ENCODE results near the gene OR56A5. TPM values are rescaled to one million over a fixed set of nuclear protein-coding genes. Genes with fewer than 3 reads are reported as not detected.

Gene OR56A5
- total and polyA plus RNA-seq, 2 donors (not counting 1 experiment from before 2014, with no cell fraction given): not detected

GRCh38 chr11:5992150-5992549, 23.9 kb upstream of the OR56A5 start:
- Histone ChIP-seq H3K9me3 (ENCODE audit: control extremely low read depth in 1 of 3, control insufficient read depth in 2 of 3, insufficient read depth in 1 of 3, low read length in 2 of 3) (peaks cover 0 to 3% (median 0%) of the 10 kb centered on the region in 3 donors), H3K4me3 (ENCODE audit: control extremely low read depth in 1 of 5, extremely low read depth in 1 of 5, insufficient read depth in 1 of 5, low read depth in 2 of 5, low read length in 4 of 5) (no peak overlapping the region), H3K4me2 (replicated peaks; ENCODE audit: low read depth, low read length, poor library complexity, severe bottlenecking) (no peak overlapping the region), H3K9ac (ENCODE audit: low read length) (no peak overlapping the region), H3K36me3 (replicated peaks in 1 of 2; ENCODE audit: control extremely low read depth in 1 of 2, control insufficient read depth in 1 of 2, extremely low read depth in 1 of 2, insufficient read depth in 2 of 2, low read length in 1 of 2) (no peaks in the 10 kb centered on the region), H3K4me1 (ENCODE audit: control insufficient read depth in 2 of 2, insufficient read depth in 2 of 2, low read length in 2 of 2) (no peaks in the 10 kb centered on the region), H3K27ac (ENCODE audit: low read length in 2 of 2) (no peak overlapping the region), H2AFZ (ENCODE audit: insufficient read depth, low read depth, low read length, poor library complexity, severe bottlenecking) (no peak overlapping the region), H3K79me2 (ENCODE audit: control insufficient read depth, insufficient read depth, low read length) (no peaks in the 10 kb centered on the region), H3K27me3 (replicated peaks in 1 of 4; ENCODE audit: control extremely low read depth in 1 of 4, control insufficient read depth in 3 of 4, insufficient read depth in 4 of 4, low read length in 3 of 4) (no peaks in the 10 kb centered on the region), H4K20me1 (ENCODE audit: control insufficient read depth, insufficient read depth, low read length, poor library complexity, severe bottlenecking) (no peaks in the 10 kb centered on the region)
- intact Hi-C loops (cut with micrococcal nuclease): no loop called here
- 81% methylated on average over 3 of the region's 3 CpGs for WGBS (ENCODE audit: insufficient coverage)
- Mint-ChIP-seq H3K4me1 (no peaks in the 10 kb centered on the region), H3K27me3 (peaks cover 15% of the 10 kb centered on the region), H3K27ac (no peak overlapping the region), H3K9me3 (ENCODE audit: insufficient read depth) (no peaks in the 10 kb centered on the region), H3K4me3 (no peak overlapping the region)
- no peak for TF ChIP-seq EZH2 (IDR thresholded peaks at IDR 0.05; ENCODE audit: borderline replicate concordance, insufficient read depth, low read depth, low read length, poor library complexity, severe bottlenecking)
- TF ChIP-seq CTCF (IDR thresholded peaks at IDR 0.05): no peak
- ChIA-PET CTCF (interaction anchor here (2.2 kb wide), 1 partner anchor 361 kb away, joined by 8 read pairs; no protein-coding TSS in a partner anchor), POLR2A (no interaction called here)
- ATAC-seq (ENCODE audit: low read depth): no peak
- no peak for DNase-seq

GRCh38 chr11:5989203-5989602, 20.9 kb upstream of the OR56A5 start:
- no peak overlapping the region for H2AFZ ChIP-seq (ENCODE audit: insufficient read depth, low read depth, low read length, poor library complexity, severe bottlenecking)
- Mint-ChIP-seq H3K4me3 (no peak overlapping the region), H3K27ac (no peak overlapping the region), H3K27me3 (peaks cover 19% of the 10 kb centered on the region), H3K4me1 (no peaks in the 10 kb centered on the region), H3K9me3 (ENCODE audit: insufficient read depth) (no peaks in the 10 kb centered on the region)
- H3K4me3 ChIP-seq (ENCODE audit: control extremely low read depth in 1 of 5, extremely low read depth in 1 of 5, insufficient read depth in 1 of 5, low read depth in 2 of 5, low read length in 4 of 5): no peak overlapping the region
- no peaks in the 10 kb centered on the region for H3K36me3 ChIP-seq (replicated peaks in 1 of 2; ENCODE audit: control extremely low read depth in 1 of 2, control insufficient read depth in 1 of 2, extremely low read depth in 1 of 2, insufficient read depth in 2 of 2, low read length in 1 of 2)
- WGBS (ENCODE audit: insufficient coverage): 100% methylated on average over 2 of the region's 4 CpGs
- no peaks in the 10 kb centered on the region for H3K27me3 ChIP-seq (replicated peaks in 1 of 4; ENCODE audit: control extremely low read depth in 1 of 4, control insufficient read depth in 3 of 4, insufficient read depth in 4 of 4, low read length in 3 of 4)
- ChIA-PET CTCF (no interaction called here), POLR2A (no interaction called here)
- peaks cover 0 to 3% (median 0%) of the 10 kb centered on the region in 3 donors for H3K9me3 ChIP-seq (ENCODE audit: control extremely low read depth in 1 of 3, control insufficient read depth in 2 of 3, insufficient read depth in 1 of 3, low read length in 2 of 3)
- no peak overlapping the region for H3K27ac ChIP-seq (ENCODE audit: low read length in 2 of 2)
- ATAC-seq (ENCODE audit: low read depth): no peak
- no peak overlapping the region for H3K9ac ChIP-seq (ENCODE audit: low read length)
- H3K79me2 ChIP-seq (ENCODE audit: control insufficient read depth, insufficient read depth, low read length): no peaks in the 10 kb centered on the region
- no peak overlapping the region for H3K4me2 ChIP-seq (replicated peaks; ENCODE audit: low read depth, low read length, poor library complexity, severe bottlenecking)
- TF ChIP-seq CTCF (IDR thresholded peaks at IDR 0.05) (no peak), EZH2 (IDR thresholded peaks at IDR 0.05; ENCODE audit: borderline replicate concordance, insufficient read depth, low read depth, low read length, poor library complexity, severe bottlenecking) (no peak)
- DNase-seq: no peak
- no peaks in the 10 kb centered on the region for H4K20me1 ChIP-seq (ENCODE audit: control insufficient read depth, insufficient read depth, low read length, poor library complexity, severe bottlenecking)
- H3K4me1 ChIP-seq (ENCODE audit: control insufficient read depth in 2 of 2, insufficient read depth in 2 of 2, low read length in 2 of 2): no peaks in the 10 kb centered on the region
- intact Hi-C loops (cut with micrococcal nuclease): no loop called here

Measured in B cell (primary cell).